Fibroblast of peridontal ligament (primary cell): ENCODE data around the gene ARHGAP33.

Source experiments
- DNase-seq: peaks from one replicate; pipeline ENCODE4 v3.0.0-alpha.2; 2010; ENCODE audit errors: extremely low read depth

The ARHGAP33 gene

DNA sequence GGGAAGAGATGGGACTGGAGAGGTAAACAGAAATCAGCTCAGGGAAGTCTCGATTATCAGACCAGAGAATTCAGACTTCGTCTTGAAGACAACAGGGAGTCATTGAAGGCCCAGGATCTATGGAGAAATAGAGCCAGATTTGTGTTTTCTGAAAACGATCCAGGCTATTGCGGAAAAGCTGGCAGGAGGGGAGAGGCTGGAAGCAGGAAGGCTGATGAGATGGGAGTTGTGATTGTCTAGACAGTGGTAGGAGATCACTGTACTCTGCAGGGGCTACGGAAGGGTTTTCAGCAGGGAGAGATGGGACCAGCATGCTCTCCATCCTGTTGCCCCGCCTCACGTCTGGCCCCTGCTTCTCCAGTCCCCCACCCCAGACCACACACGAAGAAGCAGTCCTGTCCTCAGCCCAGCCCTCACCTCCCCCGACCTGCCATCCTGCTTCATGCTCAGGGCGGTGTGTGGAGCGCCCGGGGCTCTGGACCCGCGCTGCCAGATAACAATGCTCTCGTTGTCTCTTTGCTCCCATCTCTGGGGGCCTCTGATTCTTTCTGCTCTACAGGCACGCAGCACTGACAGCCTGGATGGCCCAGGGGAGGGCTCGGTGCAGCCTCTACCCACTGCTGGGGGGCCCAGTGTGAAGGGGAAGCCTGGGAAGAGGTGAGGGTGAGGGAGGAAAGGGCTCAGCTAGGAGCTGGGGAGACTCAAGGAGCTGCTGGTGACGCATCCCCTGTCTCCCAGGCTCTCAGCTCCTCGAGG lies 1.9 kb downstream of the ARHGAP33 start:
- DNase-seq, result no peak

DNA sequence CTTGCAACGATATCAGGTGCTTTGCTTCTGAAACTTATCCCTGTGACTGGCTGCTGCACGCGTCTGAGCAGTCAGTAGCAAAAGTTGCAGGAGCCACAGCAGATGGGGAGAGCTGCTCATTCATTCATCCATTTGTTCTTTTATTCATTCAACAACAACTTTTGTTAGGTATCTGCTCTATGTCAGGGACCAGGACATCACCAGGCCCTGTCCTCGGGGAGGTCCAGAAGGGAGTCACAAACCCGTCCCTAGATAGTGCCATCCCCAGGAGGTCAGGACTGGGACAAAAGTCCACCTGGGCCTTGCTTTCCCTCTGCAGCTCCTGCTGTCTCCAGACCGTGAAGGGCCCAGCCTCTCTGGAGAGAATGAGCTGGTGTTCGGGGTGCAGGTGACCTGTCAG lies 2.6 kb downstream of the ARHGAP33 start:
- DNase-seq, result no peak

DNA sequence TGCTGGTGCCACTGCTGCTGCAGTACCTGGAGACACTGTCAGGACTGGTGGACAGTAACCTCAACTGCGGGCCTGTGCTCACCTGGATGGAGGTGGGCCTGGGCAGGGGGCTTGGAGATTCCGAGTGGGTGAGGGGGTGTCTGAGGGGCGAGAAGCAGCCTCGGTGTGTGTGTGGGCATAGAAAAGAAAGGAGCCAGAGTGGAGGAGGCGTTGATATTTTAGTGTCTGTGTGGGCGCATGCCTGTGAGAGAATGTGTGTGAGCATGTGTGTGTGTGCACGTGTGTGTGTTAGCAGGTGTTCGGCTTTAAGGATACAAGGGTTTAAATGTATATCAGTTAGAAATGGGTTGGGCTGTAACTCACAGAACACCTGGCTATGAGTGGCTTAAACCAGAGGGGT lies 3.7 kb downstream of the ARHGAP33 start:
- DNase-seq, result no peak

DNA sequence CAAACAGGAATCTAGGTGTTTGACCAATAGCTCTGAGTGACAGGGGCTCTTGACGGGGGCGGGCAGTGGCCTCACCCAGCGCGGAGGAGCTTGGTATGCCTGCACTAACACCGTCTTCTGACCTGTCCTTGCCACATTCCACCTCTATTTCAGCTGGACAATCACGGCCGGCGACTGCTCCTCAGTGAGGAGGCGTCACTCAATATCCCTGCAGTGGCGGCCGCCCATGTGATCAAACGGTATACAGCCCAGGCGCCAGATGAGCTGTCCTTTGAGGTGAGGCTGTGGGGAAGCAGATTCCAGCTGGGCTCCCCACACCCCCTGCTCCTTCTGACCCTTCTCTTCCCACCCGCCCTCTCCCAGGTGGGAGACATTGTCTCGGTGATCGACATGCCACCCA lies 4.7 kb downstream of the ARHGAP33 start:
- no peak for DNase-seq

DNA sequence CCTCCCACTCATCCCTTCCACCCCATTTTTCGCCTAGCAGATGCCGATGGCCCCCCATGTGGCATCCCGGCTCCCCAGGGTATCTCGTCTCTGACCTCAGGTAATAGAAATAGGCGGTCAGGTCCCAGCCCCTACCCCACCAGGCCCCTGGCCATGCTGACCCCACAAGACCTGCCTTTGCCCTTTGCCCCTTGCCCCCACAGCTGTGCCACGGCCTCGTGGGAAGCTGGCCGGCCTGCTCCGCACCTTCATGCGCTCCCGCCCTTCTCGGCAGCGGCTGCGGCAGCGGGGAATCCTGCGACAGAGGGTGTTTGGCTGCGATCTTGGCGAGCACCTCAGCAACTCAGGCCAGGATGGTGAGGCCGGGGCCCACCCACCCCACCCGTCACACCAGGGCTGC lies 5.4 kb downstream of the ARHGAP33 start:
- DNase-seq, result no peak

DNA sequence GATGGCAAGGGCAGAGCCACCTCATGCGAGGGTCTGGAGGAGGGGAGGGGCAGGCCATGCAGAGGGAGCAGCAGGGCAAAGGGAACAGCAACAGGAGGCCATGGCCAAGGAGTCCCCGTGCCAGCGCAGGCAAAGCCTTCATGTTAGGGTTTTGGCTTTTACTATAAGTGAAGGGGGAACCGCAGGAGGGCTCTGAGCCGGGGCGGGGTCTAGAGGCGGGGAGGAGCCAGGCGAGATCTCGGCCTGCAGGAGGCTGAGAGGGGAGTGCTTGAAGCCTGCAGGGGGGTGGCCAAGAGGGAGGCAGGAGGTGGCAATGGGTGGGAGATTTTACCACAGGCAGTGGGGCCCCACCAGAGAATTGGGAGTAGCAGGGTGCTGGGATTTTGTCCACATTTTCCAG lies 6.3 kb downstream of the ARHGAP33 start:
- no peak for DNase-seq

DNA sequence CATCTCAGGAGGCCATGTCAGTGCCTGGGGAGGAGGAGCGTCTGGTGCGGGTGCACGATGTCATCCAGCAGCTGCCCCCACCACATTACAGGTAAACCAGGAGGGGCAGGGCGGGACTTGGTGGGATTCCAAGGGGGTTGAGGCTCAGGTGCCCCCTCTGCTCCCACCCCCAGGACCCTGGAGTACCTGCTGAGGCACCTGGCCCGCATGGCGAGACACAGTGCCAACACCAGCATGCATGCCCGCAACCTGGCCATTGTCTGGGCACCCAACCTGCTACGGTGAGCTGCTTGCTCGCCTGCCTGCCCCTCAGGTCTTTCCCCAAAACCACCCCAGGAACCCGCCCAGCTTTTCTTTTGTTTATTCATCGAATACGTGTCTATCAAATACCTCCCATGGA lies 7.2 kb downstream of the ARHGAP33 start:
- DNase-seq, result no peak

DNA sequence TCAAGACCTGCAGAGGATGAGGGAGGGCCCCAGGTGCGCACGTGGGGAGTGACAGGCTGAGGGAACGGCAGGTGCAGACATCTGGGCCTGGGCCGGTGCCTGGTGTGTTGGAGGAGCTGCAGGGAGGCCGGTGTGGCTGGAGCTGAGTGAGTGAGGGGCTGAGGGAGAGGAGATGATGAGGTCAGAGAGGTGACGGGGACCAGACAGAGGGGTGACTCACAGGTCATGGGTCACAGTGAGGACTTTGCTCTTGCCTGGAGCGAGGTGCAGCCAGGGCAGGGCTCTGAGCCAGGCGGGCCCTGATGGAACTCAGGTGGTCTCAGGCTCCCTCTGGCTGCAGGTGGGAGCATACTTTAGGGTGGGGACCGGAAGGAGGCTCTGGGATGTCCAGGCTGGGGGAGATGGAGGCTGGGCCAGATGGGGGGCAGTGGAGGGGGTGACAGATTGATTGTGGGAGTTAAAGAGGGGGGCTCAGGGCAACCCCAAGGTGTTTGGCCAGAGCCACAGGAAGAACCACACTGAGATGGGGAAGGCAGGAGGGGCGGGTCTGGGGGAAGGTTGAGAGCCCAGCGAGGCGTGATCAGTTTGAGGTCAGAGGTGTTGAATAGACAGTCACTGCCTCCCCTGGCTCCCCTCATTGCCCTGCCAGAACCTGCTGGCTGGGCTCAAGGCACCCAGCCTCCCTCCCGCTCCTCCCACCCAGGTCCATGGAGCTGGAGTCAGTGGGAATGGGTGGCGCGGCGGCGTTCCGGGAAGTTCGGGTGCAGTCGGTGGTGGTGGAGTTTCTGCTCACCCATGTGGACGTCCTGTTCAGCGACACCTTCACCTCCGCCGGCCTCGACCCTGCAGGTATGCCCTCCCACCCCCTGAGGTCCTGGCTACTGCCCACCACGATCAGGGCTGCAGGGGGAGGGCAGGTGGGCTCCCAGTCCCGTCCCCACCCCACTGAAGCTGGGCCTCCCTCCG lies 8.4 kb downstream of the ARHGAP33 start:
- DNase-seq, result no peak

DNA sequence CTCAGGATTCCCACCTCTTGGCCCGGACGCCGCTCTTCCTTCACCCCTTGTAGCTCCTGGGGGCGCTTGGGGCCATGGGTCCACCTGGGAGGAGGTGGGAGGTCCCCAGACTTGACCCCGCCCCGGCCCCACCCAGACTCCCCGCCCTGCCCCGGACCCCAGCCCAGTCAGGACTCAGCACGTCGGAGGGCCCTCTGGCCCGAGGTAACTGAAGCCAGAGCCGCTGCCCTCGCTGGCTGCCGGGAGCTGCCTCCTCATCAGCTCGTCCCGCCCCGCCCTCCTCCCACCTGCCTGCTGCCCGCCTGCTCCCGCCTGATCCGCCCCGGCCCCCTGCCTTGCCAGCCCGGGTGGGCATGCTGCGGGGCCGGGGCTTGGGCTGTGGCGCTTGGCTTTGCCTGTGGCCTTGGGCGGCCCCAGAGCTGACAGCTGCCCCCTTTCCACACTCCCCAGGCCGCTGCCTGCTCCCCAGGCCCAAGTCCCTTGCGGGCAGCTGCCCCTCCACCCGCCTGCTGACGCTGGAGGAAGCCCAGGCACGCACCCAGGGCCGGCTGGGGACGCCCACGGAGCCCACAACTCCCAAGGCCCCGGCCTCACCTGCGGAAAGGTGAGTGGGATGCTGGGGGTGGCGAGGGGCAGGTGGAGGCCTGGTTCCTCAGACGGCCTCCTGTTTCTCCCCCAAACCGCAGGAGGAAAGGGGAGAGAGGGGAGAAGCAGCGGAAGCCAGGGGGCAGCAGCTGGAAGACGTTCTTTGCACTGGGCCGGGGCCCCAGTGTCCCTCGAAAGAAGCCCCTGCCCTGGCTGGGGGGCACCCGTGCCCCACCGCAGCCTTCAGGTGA lies 9.4 kb downstream of the ARHGAP33 start:
- no peak for DNase-seq

DNA sequence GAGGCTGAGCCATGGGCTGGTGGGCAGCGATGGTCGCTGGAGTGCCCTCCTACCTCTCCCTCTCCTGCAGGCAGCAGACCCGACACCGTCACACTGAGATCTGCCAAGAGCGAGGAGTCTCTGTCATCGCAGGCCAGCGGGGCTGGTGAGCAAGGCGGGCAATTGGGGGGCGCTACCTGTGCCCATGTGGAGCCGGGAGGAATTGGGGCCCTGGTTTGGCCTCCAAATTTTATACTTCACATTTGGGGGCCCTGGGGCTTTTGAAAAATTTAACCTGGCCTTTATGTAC lies 9.9 kb downstream of the ARHGAP33 start:
- DNase-seq, result no peak

DNA sequence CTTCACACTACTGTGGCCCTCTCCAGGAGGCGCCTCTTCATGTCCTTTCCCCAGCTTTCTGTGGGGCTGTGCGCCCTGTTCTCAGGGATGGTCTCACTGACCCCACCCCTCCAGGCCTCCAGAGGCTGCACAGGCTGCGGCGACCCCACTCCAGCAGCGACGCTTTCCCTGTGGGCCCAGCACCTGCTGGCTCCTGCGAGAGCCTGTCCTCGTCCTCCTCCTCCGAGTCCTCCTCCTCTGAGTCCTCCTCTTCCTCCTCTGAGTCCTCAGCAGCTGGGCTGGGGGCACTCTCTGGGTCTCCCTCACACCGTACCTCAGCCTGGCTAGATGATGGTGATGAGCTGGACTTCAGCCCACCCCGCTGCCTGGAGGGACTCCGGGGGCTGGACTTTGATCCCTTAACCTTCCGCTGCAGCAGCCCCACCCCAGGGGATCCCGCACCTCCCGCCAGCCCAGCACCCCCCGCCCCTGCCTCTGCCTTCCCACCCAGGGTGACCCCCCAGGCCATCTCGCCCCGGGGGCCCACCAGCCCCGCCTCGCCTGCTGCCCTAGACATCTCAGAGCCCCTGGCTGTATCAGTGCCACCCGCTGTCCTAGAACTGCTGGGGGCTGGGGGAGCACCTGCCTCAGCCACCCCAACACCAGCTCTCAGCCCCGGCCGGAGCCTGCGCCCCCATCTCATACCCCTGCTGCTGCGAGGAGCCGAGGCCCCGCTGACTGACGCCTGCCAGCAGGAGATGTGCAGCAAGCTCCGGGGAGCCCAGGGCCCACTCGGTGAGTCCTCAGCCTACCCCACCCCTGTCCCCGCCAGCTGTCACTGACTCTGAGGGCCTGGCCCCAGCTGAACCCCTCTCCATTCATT lies 11.2 kb downstream of the ARHGAP33 start:
- no peak for DNase-seq

DNA sequence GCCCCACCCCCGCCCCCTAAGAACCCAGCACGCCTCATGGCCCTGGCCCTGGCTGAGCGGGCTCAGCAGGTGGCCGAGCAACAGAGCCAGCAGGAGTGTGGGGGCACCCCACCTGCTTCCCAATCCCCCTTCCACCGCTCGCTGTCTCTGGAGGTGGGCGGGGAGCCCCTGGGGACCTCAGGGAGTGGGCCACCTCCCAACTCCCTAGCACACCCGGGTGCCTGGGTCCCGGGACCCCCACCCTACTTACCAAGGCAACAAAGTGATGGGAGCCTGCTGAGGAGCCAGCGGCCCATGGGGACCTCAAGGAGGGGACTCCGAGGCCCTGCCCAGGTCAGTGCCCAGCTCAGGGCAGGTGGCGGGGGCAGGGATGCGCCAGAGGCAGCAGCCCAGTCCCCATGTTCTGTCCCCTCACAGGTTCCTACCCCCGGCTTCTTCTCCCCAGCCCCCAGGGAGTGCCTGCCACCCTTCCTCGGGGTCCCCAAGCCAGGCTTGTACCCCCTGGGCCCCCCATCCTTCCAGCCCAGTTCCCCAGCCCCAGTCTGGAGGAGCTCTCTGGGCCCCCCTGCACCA lies 11.9 kb downstream of the ARHGAP33 start:
- DNase-seq, result no peak

DNA sequence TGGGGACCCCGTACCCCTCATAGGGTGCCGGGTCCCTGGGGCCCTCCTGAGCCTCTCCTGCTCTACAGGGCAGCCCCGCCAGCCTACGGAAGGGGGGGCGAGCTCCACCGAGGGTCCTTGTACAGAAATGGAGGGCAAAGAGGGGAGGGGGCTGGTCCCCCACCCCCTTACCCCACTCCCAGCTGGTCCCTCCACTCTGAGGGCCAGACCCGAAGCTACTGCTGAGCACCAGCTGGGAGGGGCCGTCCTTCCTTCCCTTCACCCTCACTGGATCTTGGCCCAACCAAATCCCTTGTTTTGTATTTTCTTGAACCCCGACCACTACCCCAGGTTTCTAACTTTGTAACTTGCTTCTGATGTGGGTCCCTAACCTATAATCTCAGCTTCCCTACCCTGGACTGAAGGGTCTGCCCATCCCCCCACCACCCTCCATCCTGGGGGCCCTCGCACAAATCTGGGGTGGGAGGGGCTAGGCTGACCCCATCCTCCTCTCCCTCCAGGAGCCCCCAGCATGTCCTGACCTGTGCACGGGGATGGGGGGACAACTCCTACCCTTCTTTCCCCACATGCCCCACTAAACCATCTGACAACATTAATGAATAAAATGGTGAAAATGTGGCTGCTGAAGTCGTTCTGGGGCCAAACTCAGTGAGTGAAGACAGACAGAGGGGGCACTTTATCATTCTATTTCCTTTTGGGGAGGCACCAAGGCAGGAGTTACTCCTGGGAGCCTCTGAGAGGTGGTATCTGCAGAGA lies 13.0 kb downstream of the ARHGAP33 start:
- DNase-seq, result no peak

DNA sequence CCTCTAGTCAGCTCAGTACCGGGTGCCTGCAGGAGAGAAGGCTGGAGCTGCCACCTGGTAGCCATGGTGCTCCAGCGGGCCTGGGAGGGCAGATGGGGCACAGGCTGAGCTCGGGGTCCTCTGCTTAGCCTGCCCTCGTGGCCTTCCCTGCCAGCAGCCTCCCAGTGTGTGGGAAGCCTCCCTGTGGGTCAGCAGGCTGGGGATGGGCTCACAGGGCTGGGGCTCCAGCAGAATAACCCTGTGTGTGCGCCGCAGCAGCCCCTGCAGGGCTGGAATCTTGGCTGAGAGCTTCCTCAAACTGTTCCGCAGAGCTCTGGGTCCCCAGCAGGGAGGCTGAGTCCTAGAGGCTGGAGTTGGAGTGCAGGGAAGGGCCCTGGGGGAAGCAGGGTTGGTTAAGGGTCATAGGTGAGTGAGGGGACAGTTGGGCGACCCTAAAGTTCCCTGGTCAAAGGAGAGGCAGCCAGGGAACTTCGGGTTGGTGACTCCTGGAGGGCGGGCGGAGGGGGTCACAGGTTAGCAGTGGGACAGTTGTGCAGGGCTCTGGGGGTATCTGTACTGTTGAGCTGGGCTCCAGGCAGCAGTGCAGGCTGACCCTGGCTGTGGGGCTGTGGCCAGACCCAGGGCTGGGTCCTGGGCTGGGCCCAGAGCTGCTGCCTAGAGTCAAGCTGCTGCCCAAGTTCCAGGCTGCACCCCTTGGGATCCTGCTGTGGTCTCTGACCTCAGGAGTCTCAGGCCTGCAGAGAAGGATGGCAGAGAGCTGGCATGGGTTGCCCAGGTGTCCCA lies 14.0 kb downstream of the ARHGAP33 start:
- no peak for DNase-seq

DNA sequence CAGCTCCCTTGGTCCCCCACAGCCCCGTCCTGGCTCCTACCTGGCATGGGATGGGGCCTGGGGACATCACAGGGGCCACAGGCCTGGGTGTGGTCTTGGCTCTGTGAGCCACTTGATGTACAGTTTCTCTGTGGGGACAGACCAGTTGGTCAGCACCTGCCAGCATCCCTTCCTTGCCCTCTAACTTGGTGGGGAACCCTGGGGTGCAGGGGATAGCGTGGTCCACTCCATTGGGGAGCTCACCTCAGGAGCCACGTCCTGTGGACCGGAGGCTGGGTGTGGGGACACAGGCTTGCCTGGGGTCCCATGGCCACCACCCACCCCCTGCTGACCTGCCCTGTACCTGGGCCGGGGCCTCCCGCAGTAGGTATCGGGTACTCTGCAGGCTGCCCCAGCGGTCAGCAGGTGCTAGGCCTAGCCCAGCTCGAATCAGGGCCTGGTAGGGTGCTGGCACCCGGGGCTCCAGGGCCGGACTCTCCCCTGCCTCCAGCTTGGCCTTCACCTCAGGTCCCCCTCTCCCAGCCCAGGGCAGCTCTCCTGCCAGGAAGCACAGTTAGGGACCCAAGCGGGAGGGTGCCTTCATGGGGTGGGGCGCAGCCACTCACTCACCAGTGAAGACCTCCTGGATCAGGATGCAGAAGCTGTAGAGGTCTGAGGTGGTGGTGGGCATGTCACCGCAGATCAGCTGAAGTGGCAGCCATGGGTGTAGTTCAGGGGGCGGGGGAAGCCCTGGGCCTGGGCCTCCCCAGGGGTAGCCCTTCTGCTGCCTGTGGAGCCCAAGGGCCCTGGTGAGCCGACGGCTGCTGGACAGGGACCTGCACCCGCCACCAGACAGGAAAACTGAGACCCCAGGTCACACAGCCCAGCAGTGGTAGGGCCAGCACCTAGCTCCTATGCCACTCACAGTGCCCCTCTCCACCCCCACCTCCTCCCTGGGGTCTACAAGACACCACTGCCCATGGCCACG lies 14.9 kb downstream of the ARHGAP33 start:
- DNase-seq, result no peak

DNA sequence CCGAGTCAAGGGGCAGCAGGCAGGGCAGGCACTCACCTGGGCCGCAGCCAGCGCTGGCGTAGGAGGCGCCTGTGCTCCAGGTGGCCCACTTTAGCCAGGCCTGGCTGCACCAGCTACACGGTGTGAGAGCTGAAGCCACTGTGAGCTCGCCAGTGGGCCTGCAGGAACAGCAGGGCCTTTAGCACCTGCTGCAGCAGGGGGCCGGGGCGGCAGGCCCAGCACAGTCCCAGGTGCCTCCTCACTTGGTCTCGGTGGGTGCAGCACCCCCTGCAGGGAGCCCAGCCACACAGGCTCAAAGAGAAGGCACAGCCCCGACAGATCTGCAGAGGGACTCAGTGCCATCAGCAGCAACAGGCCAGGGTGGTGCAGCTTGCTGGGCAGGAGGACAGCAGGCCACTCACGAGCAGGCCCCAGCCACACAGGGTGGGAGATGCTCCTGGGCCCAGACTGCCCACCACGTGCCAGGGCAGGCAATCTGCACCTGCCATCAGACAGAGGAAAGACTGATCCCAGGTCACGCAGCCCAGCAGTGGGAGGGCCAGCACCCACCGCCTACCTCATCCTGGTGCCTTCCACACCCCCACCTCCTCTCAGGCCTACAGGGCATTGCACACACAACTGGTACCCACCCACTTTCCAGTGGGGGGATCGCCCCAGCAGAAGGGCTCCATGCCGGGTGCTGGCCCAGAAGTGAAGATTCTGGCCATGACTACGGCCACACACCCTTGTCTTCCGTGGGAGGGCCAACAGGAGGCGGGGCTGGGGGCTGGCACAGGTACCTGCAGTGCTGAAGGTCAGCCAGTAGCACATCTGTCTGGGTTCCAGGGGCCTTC lies 15.8 kb downstream of the ARHGAP33 start:
- DNase-seq, result no peak

DNA sequence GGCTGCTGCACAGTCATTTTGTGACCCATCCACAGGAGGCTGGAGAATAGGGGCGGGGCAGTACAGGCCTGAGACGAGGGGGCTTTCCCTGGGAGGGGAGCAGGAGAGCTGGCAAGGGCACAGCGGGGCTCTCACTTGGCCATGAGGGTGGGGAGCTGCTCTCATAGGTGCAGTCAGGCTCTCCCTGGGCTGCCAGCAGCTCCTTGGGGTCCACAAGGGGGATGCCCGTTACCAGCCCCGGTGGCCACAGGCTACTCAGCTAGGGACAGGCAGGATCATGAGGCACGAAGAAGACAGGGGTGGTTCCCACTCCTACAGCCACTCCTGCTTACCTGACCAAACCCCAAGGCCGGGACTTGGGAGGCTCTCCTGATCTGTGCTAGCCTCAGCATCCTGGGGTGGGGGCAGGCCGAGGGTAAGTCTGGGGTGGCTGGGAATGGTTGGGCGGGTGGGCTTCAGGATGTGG lies 16.5 kb downstream of the ARHGAP33 start:
- DNase-seq, result no peak
